HG03432 (cell line): Measurements from ENCODE around the gene CMBL.
"Not testable (repeated sequence)": the region's sequence is repeated elsewhere in the genome, so short reads cannot be mapped to it uniquely, and the experiment has no call there.

Experiments
- ATAC-seq: cut with Tn5 transposase; IDR thresholded peaks from one replicate; pipeline ENCODE4 v1.9.1; 2021; ENCODE audit warnings: mild to moderate bottlenecking, moderate library complexity; ENCODE audit not compliant: unreplicated experiment

Gene CMBL

DNA sequence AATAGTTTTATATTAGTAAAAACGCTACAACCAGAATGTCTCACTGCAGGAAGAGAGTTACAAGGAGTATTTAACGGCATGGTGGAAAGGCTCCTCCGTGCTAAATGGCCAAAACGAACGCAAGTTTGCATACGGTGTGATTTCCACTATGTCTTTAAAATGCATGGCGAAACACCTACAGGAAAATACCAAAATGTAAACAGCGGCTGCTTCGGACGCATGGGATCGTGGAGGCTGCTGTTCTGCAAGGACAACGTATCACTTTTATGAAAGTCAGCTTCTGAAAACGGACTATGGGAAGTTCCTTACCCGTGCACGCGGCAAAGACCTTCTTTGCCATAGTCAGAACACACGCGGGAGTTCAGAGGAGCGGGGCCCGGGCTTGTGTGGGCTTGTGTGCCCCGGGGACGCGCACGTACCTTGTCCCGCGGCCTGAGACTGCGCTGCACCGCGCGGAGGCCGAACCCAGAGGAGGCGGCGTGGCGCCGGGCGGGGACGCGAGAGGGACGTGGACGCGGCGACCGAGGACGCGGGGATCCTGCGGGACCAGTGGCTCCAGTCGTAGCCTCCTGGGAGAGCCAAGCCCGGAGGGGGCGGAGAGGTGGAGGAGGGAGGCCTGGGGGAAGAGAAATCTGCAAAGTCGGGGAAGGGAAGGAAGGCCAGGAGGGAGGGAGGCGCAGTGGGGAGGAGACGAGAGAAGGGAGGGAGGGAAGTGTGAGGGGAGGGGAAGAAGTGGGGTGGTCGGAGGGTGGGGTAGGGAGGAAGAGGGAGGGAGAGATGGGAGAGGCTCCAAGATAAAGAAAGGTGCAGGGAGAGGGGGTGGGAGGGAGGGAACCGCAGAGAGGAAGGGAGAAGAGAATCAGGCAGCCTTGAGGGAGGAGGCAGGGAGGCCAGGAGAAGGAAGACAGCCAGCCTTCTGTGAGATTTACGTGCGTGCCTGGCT lies at the start of gene CMBL:
Gene CMBL (minus strand): TSS at position 697 of the 943 bp plus-strand sequence. CDS start 17,140 bp downstream, outside the sequence.
- ATAC-seq, result peak; percentile 95

DNA sequence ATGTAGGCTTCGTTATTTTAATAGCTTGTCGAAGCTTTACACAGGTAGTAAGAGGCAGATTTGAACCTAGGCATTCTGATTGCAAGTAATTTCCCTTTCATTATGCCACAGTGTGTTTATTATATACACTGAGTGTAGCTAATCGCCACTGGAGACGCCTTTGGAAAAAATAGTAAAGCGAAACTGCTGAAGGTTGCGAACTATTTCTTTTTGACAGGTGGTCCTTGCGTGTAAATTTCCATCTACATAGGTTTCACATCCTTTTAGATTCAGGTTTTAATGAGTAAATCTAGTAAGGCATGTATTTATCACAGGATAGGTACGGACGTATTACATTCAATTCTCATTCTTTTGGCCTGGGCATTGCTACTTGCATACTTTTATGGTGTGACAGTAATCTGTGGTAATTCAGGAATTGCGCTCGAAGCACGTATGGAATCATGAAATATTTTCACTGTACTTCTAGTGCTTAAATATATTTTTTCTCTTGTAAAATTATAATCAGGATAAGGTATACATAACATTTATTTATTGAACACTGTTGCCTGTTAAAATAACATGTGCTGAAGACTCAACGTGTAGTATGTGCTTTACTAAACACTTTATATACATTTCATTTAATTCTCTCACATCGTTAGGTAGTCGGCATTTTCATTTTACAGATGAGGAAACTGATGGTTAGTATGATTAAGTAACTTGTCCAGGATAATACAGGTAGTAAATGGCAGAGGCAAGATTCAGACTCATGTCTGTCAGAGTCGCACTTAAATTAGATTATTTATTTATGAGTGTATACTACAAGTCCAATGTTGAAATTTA lies 47.6 kb upstream of the CMBL start:
- ATAC-seq, result no peak

DNA sequence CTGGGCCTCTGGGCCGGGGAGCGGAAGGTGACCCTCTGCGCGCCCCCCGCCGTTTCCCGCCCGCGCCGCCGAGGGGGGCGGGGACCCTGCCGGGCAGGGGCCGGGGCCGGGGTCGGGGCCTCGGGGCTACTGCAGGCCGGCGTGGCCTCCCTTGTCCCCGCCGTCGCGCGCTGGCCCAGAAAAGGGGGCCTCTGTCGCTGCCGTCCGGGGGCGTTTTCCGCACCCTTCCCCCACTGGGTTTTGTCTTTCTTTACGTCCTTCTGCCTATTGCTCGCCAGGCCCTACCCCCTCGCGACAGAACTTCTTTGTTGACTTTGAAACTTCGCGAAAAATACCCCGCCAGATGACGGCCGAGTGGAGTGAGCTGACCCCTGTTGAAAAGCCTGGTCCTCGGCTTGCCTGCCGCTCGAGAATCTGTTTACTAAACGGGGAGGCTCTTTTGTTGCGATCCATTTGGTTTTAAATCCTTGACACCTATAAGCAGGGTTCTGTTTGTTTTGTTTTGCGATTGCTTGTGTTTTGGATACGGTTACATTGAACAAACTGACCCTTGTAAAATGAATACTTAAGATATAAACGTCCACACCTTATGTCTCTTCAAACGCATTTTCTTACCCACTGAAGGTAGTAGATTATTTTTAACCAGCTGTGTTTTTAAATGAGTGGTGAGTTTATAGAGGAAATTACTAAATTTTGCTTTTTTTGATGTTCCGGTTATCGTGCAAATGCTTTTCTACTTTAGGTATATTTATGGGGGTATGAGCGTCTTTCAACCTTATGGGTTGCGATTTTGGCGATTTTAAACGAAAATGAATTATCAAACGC lies 46.6 kb upstream of the CMBL start:
- ATAC-seq, result peak; percentile 20

DNA sequence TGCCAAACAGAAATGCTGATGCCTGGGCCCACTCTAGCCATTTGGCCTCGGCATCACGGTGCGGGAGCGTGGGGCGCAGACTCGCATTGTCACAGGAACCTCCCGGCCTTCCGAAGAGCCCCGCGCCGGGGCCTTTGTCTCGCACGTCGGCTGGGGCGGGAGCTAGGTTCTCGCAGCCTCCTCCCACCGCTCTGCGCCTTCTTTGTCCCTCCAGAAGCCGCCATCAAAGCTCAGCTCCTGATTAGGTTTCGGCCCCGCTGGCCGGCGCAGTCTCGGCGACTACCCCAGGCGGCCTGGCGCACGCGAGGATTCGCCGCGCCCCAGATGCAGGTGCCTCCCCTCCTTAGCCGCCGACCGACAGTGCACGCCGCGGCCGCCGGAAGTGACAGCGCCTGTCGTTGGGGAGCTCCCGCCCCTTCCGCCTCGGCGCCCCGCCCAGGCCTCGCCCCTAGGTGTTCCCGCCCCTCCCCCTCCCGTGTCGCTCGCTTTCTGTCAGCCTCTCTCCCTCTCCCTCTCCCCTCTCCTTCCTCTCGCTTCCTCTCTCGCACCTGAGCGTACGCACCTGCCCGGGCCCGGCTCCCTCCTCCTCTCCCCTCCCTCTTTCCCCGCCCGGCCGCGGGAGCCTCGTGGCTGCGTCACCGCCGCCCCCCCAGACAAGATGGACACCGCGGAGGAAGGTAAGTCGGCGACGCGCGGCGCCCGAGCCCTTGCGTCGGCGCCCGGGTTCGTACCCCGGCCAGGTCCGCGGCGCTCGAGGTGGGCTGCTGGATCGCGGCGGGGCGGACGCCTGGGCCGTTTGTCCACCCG lies 45.7 kb upstream of the CMBL start, which contains the start of gene MARCHF6:
Gene MARCHF6 (plus strand): TSS at position 455 of the 807 bp plus-strand sequence. CDS start 204 bp downstream, at position 659.
- ATAC-seq, result peak; percentile 92

DNA sequence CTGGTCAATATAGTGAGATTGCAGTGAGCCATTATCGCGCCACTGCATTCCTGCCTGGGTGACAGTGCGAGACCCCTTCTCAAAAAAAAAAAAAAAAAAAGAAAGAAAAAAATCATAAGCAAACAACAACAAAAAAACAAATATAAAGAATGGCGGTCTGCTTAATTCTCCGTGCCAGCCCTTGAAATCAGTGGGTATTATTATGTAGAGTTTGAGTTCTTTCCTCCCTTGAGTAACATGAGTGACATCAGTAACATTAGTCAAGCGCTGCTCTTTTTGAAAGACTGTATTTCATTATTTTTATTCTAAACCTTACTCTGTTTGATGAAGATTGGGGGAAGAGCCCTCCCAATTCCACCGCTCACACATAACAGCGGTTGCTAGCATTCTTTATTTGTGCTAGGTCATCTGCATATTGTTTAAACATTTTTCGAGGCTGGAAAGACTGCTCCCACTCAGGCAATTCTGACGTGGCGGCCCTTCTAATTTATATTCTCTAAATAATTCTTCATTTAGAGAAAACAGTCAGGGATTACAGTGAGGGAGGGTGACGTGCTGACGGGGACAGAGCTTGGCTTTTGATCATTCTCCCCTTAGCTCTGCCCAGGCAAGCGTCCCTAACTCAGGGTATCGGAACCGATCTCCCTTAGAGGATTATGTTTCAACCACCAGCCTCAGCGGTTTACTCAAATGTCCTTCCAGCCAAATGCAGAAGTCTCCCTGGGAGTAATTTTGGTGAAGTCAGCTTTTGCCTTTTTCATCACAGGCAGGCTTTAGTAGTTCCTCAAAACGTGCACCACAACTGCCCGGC lies 44.9 kb upstream of the CMBL start:
- ATAC-seq, result no peak

DNA sequence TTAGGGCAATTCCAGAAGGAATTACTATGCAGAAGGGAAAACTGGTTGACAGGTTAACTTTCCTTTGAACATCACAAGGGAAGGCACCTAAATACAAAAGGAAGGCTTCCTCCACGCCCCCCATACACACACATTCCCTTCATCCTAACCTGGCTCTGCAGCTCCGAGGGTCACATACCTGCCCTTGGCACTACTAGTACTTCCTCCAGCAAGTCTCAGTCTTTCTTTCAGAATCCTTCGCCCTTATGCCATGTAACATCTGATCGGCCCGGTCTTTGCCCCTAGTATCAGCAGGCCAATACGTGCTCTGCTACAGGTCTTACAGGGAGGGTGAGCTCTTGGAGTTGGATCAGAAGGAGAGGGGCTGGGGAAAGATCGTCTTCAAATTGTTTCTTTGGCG lies 44.2 kb upstream of the CMBL start:
- ATAC-seq, result no peak

DNA sequence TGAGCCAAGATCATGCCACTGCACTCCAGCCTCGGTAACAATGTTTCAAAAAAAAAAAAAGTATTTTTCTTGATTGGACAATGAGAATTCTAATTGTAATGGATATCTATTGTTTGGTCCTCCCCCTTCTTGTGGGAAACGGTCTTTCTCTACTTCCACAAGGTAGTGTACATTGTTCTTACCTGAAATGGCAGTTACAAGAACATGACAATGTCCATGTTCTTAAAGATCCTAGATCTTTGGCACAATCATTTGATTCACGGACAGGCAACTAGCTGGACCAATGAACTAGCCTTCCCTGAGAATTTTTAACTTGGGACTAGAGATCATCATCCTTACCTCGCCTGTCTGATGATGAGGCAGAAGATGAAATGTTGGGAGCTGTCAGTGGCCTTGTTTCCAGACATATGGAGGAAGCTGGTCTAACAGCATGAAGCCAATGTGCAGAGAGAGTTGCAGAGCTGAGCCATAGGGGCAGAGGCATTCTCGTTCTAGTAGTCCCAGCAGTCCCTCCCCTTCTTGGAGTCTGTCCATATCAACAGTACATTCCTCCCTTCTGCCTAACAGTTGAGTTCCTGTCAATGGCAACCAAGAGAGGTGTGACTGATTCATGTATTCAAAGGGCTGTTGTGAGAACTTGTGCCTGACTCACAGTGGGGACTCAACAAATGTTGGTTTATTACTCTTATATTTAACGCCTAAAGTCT lies 43.6 kb upstream of the CMBL start:
- no peak for ATAC-seq

DNA sequence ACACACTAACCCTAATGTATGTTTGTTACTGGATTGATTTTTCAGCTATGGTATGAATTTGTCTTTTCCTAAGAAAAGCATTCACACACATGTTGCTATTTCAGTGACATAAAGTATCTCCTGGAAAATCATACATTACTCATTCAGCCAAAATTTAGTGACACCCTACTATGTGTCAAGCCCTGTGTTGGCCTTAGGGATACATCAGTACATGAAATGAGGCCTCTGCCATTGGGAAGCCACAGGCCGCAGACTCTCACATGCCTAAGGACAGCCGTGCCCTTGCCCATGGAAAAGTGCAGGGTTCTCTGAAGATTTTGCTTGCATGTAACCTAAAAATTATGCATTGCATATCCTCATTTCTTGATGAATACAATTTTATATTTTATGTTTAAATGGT lies 40.6 kb upstream of the CMBL start:
- ATAC-seq, result no peak

DNA sequence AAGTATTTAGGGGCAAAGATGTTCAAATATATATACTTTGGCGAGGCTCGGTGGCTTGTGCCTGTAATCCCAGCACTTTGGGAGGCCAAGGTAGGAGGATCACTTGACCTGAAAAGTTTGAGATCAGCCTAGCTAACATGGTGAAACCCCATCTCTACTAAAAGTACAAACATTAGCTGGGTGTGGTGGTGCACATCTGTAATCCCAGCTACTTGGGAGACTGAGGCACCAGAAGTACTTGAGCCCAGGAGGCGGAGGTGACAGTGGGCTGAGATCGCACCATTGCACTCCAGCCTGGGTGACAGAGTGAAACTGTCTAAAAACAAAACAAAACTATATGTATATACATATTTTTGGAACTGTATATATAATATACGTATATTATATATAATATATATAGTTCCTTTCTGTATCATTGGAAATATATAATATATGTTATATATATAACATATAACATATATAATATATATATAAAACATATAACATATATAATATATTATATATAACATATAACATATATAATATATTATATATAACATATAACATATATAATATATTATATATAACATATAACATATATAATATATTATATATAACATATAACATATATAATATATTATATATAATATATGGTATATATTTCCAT lies 36.9 kb upstream of the CMBL start:
- ATAC-seq, result not testable (repeated sequence)

DNA sequence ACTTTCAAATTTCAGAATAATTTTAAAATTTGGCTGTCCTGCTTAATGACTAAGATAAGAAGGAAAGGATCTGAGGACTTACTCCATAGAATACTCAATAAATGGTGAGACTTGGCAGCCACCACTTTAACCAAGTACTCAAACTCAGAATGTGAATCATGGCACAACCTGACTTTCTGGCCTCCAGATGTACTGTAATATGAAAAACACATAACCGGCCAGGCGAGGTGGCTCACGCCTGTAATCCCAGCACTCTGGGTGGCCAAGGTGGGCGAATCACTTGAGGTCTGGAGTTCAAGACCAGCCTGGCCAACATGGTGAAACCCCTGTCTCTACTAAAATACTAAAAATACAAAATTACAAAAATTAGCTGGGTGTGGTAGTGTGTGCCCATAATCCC lies 35.8 kb upstream of the CMBL start:
- ATAC-seq, result no peak

DNA sequence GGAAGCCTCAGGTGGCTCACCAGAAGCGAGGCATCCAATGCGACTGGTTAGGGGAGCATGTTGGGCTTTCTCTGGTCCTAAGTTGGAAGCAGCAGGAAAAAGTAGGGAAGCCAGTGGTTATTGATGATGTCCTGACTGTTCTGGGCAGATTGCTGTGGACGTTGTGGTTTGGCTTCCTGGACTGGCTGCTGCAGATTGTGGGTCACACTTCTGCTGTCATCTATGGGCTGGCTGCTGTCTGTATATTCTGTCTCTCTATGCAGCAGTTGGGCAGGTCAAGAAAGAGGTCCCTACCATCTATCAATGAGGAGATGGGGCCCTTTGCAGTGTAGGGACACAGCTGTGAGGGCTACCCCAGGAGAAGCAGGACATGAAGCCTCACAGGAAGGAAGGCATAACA lies 32.3 kb upstream of the CMBL start:
- ATAC-seq, result no peak

DNA sequence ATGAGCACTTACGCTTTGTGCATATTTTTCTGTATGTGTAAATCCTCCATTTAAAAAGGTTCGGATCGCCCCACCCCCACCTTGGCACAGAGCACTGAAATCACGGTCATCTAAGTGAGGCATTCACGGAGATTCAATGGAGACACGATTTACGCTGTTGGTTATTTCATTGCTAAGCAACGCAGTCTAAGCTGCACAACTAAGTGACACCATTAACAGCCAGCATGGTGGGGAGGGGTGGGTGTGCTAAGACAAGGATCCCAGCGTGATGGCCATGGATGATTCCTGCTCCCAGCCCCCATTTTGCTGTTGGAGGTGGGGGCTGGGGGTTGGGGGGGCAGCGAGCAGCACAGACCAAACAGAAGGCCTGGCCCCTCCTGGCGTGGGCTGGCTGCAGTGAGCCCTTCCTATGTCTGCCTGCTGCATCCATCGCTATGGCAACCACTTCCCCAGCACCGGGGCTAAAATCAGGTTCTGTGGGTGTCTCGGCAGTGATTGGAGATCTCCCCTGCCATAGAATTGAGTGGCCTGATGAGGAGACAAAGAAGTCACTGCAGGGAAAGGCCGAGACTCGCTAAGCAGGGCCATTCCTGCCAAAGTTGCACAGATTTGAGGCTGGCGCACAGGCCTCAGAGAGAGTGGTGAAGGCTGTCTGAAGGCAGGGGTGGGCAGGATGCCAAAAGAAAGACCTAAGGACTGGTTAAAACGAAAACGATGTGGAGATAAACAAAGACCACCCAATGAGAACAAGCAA lies 31.5 kb upstream of the CMBL start:
- no peak for ATAC-seq

DNA sequence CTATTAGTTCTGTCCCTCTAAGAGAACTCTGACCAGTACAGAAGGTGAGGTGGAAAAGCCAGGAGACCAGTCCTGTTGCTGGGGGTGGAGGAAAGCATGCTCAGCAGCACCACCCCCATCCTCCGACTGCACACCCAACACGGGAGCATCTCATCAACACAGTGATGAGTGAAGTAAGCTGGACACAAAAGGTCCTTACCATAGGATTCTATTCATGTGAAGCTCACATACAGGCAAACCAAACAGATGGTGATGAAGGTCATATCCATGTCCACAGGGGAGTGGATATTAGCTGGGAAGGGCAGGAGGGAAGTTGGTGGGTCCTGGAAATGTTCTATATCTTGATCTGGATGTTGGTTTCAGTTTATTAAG lies 31.0 kb upstream of the CMBL start:
- ATAC-seq, result no peak

DNA sequence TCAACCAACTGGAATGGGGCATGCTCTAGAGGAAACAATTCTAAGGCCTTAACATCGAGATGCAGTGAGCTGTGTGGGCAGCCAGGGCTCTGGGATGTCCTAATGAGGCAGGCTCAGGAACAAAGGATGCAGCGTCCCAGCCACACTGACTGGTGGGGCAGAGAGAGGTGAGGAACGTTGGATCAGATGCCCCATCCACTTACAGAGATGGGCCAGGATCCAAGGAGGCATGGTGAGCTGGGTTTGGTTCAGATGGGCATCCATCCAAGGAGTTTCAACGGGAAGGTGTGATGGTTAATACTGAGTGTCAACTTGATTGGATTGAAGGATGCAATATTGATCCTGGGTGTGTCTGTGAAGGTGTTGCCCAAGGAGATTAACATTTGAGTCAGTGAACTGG lies 30.3 kb upstream of the CMBL start:
- ATAC-seq, result no peak

DNA sequence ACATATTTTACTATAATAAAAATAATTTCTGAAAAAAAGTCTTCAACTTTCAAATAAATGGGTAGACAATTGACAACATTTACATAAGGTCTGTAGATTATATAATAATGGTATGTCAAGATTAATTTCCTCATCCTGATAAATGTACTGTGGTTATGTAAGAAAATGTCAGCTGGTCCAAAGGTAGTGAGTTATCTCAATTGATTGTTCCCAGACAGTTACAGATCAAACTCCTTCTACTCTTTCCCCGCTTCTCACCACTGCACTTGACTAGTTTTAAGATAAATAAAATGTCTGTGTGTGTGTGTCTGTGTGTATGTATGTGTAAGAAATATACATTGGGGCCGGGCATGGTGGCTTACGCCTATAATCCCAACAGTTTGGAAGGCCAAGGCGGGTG lies 29.4 kb upstream of the CMBL start:
- no peak for ATAC-seq

DNA sequence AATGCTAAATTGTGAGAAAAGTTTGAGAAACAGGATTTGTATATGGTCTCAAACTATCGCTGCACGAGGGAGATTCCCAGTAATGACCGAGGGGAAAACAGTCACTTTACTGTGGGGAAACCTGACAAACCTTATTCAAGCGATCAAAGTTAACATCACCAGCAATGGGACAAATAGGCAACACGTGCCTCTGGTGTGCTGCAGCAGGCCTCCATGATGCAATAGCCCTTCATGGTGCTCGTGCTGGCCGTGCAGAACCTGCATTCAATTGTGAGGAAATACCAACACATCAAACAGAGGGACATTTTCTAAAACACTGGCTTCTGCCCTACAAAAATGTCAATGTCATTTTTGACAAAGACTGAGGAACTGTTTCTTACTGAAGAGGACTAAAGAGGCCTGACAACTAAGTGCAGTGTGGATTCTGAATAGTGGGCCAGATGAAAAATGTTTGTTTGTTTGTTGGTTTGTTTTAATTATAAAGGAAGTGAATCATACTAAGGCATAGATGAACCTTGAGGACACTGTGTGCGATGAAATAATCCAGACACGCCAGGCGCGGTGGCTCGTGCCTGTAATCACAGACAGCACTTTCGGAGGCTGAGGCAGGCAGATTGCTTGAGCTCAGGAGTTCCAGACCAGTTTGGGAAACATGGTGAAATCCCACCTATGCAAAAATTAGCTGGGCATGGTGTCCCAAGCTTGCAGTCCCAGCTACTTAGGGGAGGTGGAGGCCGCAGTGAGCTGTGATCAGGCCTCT lies 28.2 kb upstream of the CMBL start:
- no peak for ATAC-seq

DNA sequence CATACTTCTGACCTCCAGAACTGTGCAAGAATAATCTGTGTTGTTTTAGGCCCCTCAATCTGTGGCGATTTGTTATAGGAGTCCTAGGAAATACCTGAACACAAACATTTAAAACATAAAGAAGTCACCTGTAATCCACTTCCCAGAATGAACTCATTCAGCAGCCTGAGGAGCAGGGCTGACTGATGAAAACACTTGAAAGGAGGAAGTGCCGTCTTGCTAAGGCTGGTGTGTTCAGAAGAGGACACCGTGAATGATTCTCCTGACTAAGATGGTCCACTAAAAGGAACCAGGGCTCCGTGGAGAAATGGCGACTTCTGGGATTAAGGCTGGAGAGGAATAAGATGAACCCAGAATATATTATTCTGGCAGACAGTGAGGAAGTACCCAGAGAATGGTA lies 27.1 kb upstream of the CMBL start:
- ATAC-seq, result no peak
